A673 (cell line): ENCODE measurements around the gene CDH26. TPM values are rescaled to one million over a fixed set of nuclear protein-coding genes. Genes with fewer than 3 reads are reported as not detected.

Experiments
- BruUV-seq: library from RNA; stranded (reverse); fragments of 400-500 nt; replicated peaks from 2 replicates; lab custom pipeline; 2021; lab: Mats Ljungman, UMichigan
- CTCF ChIA-PET: fragments of 300-600 bp; sonication (Branson Sonifier 250); formaldehyde crosslinking; loops from one replicate; lab custom pipeline; 2022; ENCODE audit warnings: antibody characterized with exemption; lab: Charles Lee
- POLR2A ChIA-PET: fragments of 300-600 bp; sonication (Branson Sonifier 250); formaldehyde crosslinking; loops from one replicate; lab custom pipeline; 2022; ENCODE audit warnings: antibody characterized with exemption; ENCODE audit not compliant: low non-redundant PET; lab: Charles Lee
- DNase-seq: peaks from one replicate; pipeline ENCODE4 v3.0.0-alpha.2; 2015; ENCODE audit warnings: low spot score
- H3K27ac ChIP-seq: fragments of 200-600 bp; sonication (generic); 2 replicates; pipeline ENCODE4 v1.5.1; 2016; ENCODE audit warnings: mixed run types, low read depth, mild to moderate bottlenecking, mixed read lengths, antibody characterized with exemption, low read length; ENCODE audit not compliant: poor library complexity, severe bottlenecking
- H3K27me3 ChIP-seq: fragments of 200-600 bp; sonication (generic); replicated peaks from 2 replicates; pipeline ENCODE4 v1.6.1; 2017; ENCODE audit warnings: mixed run types, low read depth, mild to moderate bottlenecking, mixed read lengths, antibody characterized with exemption, low read length; ENCODE audit not compliant: insufficient read depth, poor library complexity
- H3K36me3 ChIP-seq: fragments of 200-600 bp; sonication (generic); 2 replicates; pipeline ENCODE4 v1.6.1; 2016; ENCODE audit warnings: mixed run types, mild to moderate bottlenecking, mixed read lengths, antibody characterized with exemption, low read length; ENCODE audit not compliant: insufficient read depth, poor library complexity, severe bottlenecking
- H3K4me1 ChIP-seq: fragments of 200-600 bp; sonication (generic); 2 replicates; pipeline ENCODE4 v1.6.1; 2017; ENCODE audit warnings: mixed run types, mild to moderate bottlenecking, mixed read lengths, antibody characterized with exemption, low read length; ENCODE audit not compliant: insufficient read depth, poor library complexity, severe bottlenecking
- H3K4me3 ChIP-seq: fragments of 200-600 bp; sonication (generic); 2 replicates; pipeline ENCODE4 v1.5.1; 2016; ENCODE audit warnings: low read depth, mixed run types, mild to moderate bottlenecking, mixed read lengths, low read length; ENCODE audit not compliant: poor library complexity, severe bottlenecking
- H3K9me3 ChIP-seq: fragments of 200-600 bp; sonication (generic); 2 replicates; pipeline ENCODE4 v1.6.1; 2016; ENCODE audit warnings: mixed run types, low read depth, mild to moderate bottlenecking, mixed read lengths, antibody characterized with exemption, low read length; ENCODE audit not compliant: poor library complexity, severe bottlenecking
- CTCF ChIP-seq: fragments of 300-800, 200-600 bp; sonication (generic); conservative IDR thresholded peaks from 2 replicates; pipeline ENCODE4 v1.5.1; 2017; ENCODE audit warnings: low read depth, mild to moderate bottlenecking, antibody characterized with exemption, low read length, moderate library complexity, mixed read lengths
- EZH2 ChIP-seq: fragments of 200-600 bp; sonication (generic); IDR thresholded peaks from 2 replicates; pipeline ENCODE4 v1.6.1; 2017; ENCODE audit warnings: borderline replicate concordance, low read depth, mild to moderate bottlenecking, mixed read lengths, antibody characterized with exemption, low read length; ENCODE audit not compliant: poor library complexity, severe bottlenecking
- intact Hi-C: fragments of 100-400 bp; cut with micrococcal nuclease; formaldehyde crosslinking; loops from one replicate; pipeline ENCODE4 v1.10.0; 2022; ENCODE audit not compliant: unreplicated experiment
- total RNA-seq: library from RNA; stranded (reverse); gene quantifications from 2 replicates; pipeline ENCODE4 v1.2.3, GENCODE V29; 2021

Gene CDH26
- total RNA-seq, 1 experiment from 2014 or later: 0.58 TPM

GRCh38 chr20:59987135-59987534, 28.9 kb downstream of the CDH26 start:
- Histone ChIP-seq H3K9me3 (no peaks in the 10 kb centered on the region), H3K4me1 (no peaks in the 10 kb centered on the region), H3K27ac (no peak overlapping the region), H3K36me3 (no peaks in the 10 kb centered on the region), H3K27me3 (no peaks in the 10 kb centered on the region), H3K4me3 (no peak overlapping the region)
- TF ChIP-seq CTCF: no peak
- DNase-seq: no peak
- BruUV-seq: no TSS peak
- ChIA-PET CTCF (no interaction called here), POLR2A (no interaction called here)
- intact Hi-C loops: no loop called here

DNA sequence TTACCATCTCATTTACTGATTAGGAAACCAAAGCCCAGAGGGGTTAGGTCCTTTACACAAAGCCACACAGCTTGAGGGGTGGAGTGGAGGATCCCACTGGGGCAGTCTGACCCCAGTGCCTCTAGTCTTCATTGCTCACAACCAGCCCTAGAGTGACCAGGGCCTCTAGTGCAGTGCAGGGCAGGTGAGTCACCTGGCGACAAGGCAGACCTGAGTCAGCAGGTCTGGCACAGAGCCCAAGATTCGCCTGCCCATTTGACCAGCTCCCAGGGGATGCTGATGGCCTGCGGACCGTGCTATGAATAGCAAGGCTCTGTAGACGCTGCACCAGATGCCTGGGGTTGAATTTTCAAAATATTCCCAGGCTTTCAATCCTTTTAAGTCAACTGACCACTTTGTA, 29.9 kb downstream of the CDH26 start:
- DNase-seq: no peak
- no peaks in the 10 kb centered on the region for H3K4me1 ChIP-seq
- no peaks in the 10 kb centered on the region for H3K9me3 ChIP-seq
- POLR2A ChIA-PET: no interaction called here
- H3K36me3 ChIP-seq: no peaks in the 10 kb centered on the region
- H3K27me3 ChIP-seq: no peaks in the 10 kb centered on the region
- intact Hi-C loops: no loop called here
- BruUV-seq: no TSS peak
- TF ChIP-seq CTCF (no peak), EZH2 (no peak)
- CTCF ChIA-PET: no interaction called here
- no peak overlapping the region for H3K27ac ChIP-seq
- H3K4me3 ChIP-seq: no peak overlapping the region

DNA sequence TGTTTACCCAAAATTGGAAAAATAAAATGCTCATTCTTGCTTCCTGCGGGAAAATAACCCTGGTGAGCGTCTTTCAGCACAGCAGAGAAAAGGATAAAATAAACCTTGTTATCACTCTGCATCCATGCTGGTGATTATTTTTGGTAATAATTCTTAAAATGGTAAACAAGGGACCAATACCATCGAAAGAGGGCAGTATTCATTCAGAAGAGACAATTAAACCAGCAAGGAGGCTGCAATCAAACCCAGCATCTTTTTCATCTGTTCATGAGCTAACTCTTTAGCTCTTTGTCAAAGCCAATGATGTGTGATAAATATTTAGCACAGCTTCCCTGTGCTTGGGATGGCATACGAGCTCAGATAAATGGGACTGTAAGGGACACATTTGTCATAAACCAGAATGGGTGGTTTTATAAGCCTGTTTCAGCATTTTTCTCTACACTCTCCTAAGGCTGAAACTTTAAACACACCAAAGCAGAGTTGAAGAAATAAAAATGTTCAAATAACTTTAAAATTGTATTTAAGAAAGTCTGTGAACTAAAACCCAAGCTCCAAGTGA, 34.4 kb downstream of the CDH26 start:
- BruUV-seq: no TSS peak
- intact Hi-C loops: no loop called here
- ChIA-PET CTCF (interaction anchor here (1.0 kb wide), 2 partner anchors 214 to 270 kb away, joined by 3 to 6 read pairs; no protein-coding TSS in a partner anchor), POLR2A (no interaction called here)
- no peak overlapping the region for H3K27ac ChIP-seq
- peak; percentile 28 for DNase-seq
- H3K36me3 ChIP-seq: no peaks in the 10 kb centered on the region
- H3K9me3 ChIP-seq: no peaks in the 10 kb centered on the region
- no peak overlapping the region for H3K4me3 ChIP-seq
- no peaks in the 10 kb centered on the region for H3K4me1 ChIP-seq
- peaks cover 5% of the 10 kb centered on the region for H3K27me3 ChIP-seq
- TF ChIP-seq CTCF (peak; percentile 44), EZH2 (no peak)
